SU-DHL-6 (cell line): ENCODE data around the gene CKMT2.

Experiments used
- H2AFZ ChIP-seq: fragments of 200-600 bp; sonication (generic); 2 replicates; pipeline ENCODE4 v1.6.1; 2014; ENCODE audit warnings: low read depth, mild to moderate bottlenecking, moderate library complexity, mixed read lengths, antibody characterized with exemption, low read length; ENCODE audit not compliant: severe bottlenecking
- H3F3A ChIP-seq: fragments of 200-600 bp; shearing (Covaris generic); 2 replicates; pipeline ENCODE4 v1.6.0; 2016; ENCODE audit warnings: antibody characterized with exemption, mild to moderate bottlenecking; ENCODE audit not compliant: insufficient read depth
- H3K27ac ChIP-seq: fragments of 200-600 bp; sonication (generic); 2 replicates; pipeline ENCODE4 v1.5.1; 2016; ENCODE audit warnings: low read depth, mild to moderate bottlenecking, low read length, moderate library complexity, mixed read lengths
- H3K27me3 ChIP-seq: fragments of 200-600 bp; sonication (generic), shearing (Covaris generic); 2 replicates; pipeline ENCODE4 v1.6.0; 2014; ENCODE audit warnings: mild to moderate bottlenecking, low read length
- H3K36me3 ChIP-seq: fragments of 200-600 bp; sonication (generic); 2 replicates; pipeline ENCODE4 v1.6.1; 2014; ENCODE audit warnings: mild to moderate bottlenecking, low read length, mixed read lengths
- H3K4me2 ChIP-seq: fragments of 300-600, 200-600 bp; shearing (Covaris generic), sonication (generic); 2 replicates; pipeline ENCODE4 v1.6.0; 2014; ENCODE audit warnings: low read length, low read depth, mild to moderate bottlenecking; ENCODE audit not compliant: poor library complexity, severe bottlenecking
- H3K4me3 ChIP-seq: fragments of 200-600 bp; sonication (generic); 2 replicates; pipeline ENCODE4 v1.5.1; 2014; ENCODE audit warnings: antibody characterized with exemption, low read length, mild to moderate bottlenecking, mixed read lengths; ENCODE audit not compliant: insufficient read depth, poor library complexity, severe bottlenecking
- H3K79me2 ChIP-seq: fragments of 200-600 bp; sonication (generic); 2 replicates; pipeline ENCODE4 v1.6.1; 2014; ENCODE audit warnings: mild to moderate bottlenecking, low read length, moderate library complexity; ENCODE audit not compliant: insufficient read depth
- H3K9ac ChIP-seq: fragments of 200-600 bp; sonication (generic); 2 replicates; pipeline ENCODE4 v1.7.0; 2014; ENCODE audit warnings: mild to moderate bottlenecking, low read length
- H3K9me2 ChIP-seq: fragments of 200-600 bp; sonication (generic); replicated peaks from 2 replicates; pipeline ENCODE4 v1.6.1; 2014; ENCODE audit warnings: low read length; ENCODE audit not compliant: insufficient read depth
- H3K9me3 ChIP-seq: fragments of 200-600 bp; sonication (generic); 2 replicates; pipeline ENCODE4 v1.6.1; 2014; ENCODE audit warnings: low read length, mixed read lengths; ENCODE audit not compliant: insufficient read depth
- H4K20me1 ChIP-seq: fragments of 200-600 bp; sonication (generic); 2 replicates; pipeline ENCODE4 v1.6.1; 2014; ENCODE audit warnings: low read depth, mild to moderate bottlenecking, antibody characterized with exemption, low read length, moderate library complexity, mixed read lengths
- EZH2phosphoT487 ChIP-seq: fragments of 200-600 bp; sonication (generic), shearing (Covaris generic); conservative IDR thresholded peaks from 2 replicates; pipeline ENCODE4 v1.6.1; 2018; ENCODE audit warnings: mild to moderate bottlenecking, antibody characterized with exemption, low read length, moderate library complexity, mixed read lengths
- TF ChIP-seq, protein P1 (sequence below): fragments of 200-600 bp; sonication (generic); IDR thresholded peaks from one replicate; pipeline ENCODE4 v1.5.1; 2017; ENCODE audit warnings: antibody characterized with exemption, mild to moderate bottlenecking, low read length, moderate library complexity; ENCODE audit not compliant: insufficient read depth, poor library complexity, severe bottlenecking

Gene CKMT2

DNA sequence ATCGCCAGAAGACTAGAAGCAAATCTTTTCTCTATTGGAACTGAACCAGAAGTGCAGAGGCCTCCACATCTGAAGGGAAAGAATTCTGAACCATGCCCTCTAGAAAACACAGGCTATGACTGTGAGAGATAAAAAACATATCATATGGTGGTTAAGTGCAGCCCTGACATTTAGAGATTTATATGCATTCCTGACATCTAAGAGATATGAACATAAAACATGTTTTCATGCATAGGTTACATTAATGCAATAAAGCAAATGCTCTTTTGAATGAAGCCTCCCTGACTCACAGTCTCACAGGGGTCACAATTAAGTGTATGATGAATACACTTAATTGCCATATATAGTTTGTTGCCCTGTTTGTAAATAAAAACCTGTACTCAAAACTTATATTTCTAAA lies 28.9 kb upstream of the CKMT2 start:
- no peak overlapping the region for H3K4me2 ChIP-seq
- no peaks in the 10 kb centered on the region for H3K27me3 ChIP-seq
- H3K4me3 ChIP-seq = no peak overlapping the region
- no peak overlapping the region for H3K9ac ChIP-seq
- no peaks in the 10 kb centered on the region for H3K9me3 ChIP-seq
- H4K20me1 ChIP-seq = no peaks in the 10 kb centered on the region
- no peak overlapping the region for H3K27ac ChIP-seq
- H3K36me3 ChIP-seq = no peaks in the 10 kb centered on the region
- TF ChIP-seq, protein P1, sequence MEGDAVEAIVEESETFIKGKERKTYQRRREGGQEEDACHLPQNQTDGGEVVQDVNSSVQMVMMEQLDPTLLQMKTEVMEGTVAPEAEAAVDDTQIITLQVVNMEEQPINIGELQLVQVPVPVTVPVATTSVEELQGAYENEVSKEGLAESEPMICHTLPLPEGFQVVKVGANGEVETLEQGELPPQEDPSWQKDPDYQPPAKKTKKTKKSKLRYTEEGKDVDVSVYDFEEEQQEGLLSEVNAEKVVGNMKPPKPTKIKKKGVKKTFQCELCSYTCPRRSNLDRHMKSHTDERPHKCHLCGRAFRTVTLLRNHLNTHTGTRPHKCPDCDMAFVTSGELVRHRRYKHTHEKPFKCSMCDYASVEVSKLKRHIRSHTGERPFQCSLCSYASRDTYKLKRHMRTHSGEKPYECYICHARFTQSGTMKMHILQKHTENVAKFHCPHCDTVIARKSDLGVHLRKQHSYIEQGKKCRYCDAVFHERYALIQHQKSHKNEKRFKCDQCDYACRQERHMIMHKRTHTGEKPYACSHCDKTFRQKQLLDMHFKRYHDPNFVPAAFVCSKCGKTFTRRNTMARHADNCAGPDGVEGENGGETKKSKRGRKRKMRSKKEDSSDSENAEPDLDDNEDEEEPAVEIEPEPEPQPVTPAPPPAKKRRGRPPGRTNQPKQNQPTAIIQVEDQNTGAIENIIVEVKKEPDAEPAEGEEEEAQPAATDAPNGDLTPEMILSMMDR = no peak
- TF ChIP-seq EZH2phosphoT487 = no peak
- no peaks in the 10 kb centered on the region for H3K79me2 ChIP-seq
- H3K9me2 ChIP-seq = no peaks in the 10 kb centered on the region
- no peaks in the 10 kb centered on the region for H3F3A ChIP-seq
- H2AFZ ChIP-seq = no peak overlapping the region

DNA sequence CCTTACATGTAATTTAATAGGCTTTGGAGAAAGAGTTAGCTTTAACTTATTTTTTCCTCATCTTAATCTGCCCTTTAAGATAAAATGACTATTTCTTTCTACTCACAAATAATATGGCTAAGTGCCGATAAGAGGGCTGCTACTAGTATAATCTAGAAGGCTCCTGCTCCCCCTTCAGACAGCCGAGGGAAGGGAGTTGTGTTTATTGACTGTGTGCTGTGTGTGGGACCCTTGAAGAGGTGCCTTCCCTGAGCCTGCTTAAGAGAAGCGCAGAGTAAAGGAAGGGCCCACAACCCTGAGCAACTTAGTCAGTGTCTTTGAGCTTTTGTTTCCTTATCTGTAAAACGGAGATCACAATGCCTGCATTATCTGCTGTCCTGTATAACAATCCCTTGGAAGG lies 28.1 kb upstream of the CKMT2 start:
- H2AFZ ChIP-seq = no peak overlapping the region
- H3K79me2 ChIP-seq = no peaks in the 10 kb centered on the region
- no peaks in the 10 kb centered on the region for H3K9me2 ChIP-seq
- H4K20me1 ChIP-seq = no peaks in the 10 kb centered on the region
- H3K27me3 ChIP-seq = no peaks in the 10 kb centered on the region
- H3K9me3 ChIP-seq = no peaks in the 10 kb centered on the region
- TF ChIP-seq, protein P1 = no peak
- TF ChIP-seq EZH2phosphoT487 = no peak
- H3K4me2 ChIP-seq = no peak overlapping the region
- no peak overlapping the region for H3K27ac ChIP-seq
- H3F3A ChIP-seq = no peaks in the 10 kb centered on the region
- no peaks in the 10 kb centered on the region for H3K36me3 ChIP-seq
- H3K9ac ChIP-seq = no peak overlapping the region
- no peak overlapping the region for H3K4me3 ChIP-seq

- Histone ChIP-seq H3K36me3 (no peaks in the 10 kb centered on the region), H3K9me3 (no peaks in the 10 kb centered on the region), H2AFZ (no peak overlapping the region), H3K4me2 (no peak overlapping the region), H3K9ac (no peak overlapping the region), H3K27me3 (no peaks in the 10 kb centered on the region), H4K20me1 (no peaks in the 10 kb centered on the region), H3K79me2 (no peaks in the 10 kb centered on the region), H3K27ac (no peak overlapping the region), H3F3A (no peaks in the 10 kb centered on the region), H3K9me2 (no peaks in the 10 kb centered on the region), H3K4me3 (no peak overlapping the region)
- TF ChIP-seq EZH2phosphoT487 = no peak
- TF ChIP-seq, protein P1 = no peak
Measured at GRCh38 chr5:81207009-81207408, 26.1 kb upstream of the CKMT2 start.
